SK-N-SH (cell line): ENCODE results near the gene JMJD6. TPM values are rescaled to one million over a fixed set of nuclear protein-coding genes. Genes with fewer than 3 reads are reported as not detected.

ENCODE experiments used
- CTCF ChIA-PET: fragments of 300-600, 350-600 bp; formaldehyde crosslinking; extraction: SDS; loops from one replicate; lab custom pipeline; 2021; lab: Yijun Ruan, JAX
- POLR2A ChIA-PET: fragments of 350-600 bp; sonication (Branson Sonifier 250); formaldehyde crosslinking; extraction: SDS; loops from one replicate; lab custom pipeline; 2020; ENCODE audit warnings: antibody characterized with exemption, inconsistent platforms; lab: Yijun Ruan, JAX
- DNase-seq: peaks from one replicate; pipeline ENCODE4 v3.0.0; 2012
- H2AFZ ChIP-seq: fragments of 200-600 bp; sonication (generic); 2 replicates; pipeline ENCODE4 v1.8.1; 2016; ENCODE audit warnings: antibody characterized with exemption, mild to moderate bottlenecking, low read depth
- H3F3A ChIP-seq: fragments of 200-600 bp; sonication (generic); replicated peaks from 2 replicates; pipeline ENCODE3; 2016; ENCODE audit warnings: antibody characterized with exemption, mild to moderate bottlenecking; ENCODE audit not compliant: insufficient read depth
- H3K27ac ChIP-seq, 2 experiments: fragments of 200-500 bp in 1 of 2; fragments of 200-600 bp in 1 of 2; sonication (Bioruptor generic) in 1 of 2; sonication (generic), shearing (Covaris generic) in 1 of 2; 2 replicates each; pipeline versions ENCODE4 v1.5.1 to v1.6.1; 2014 to 2016; ENCODE audit warnings: low read depth in 2 of 2, inconsistent platforms in 1 of 2, low read length in 1 of 2, mild to moderate bottlenecking in 1 of 2, mixed read lengths in 1 of 2
- H3K27me3 ChIP-seq: fragments of 200-600 bp; sonication (generic), shearing (Covaris generic); 2 replicates; pipeline ENCODE4 v1.6.1; 2016; ENCODE audit warnings: mixed run types; ENCODE audit not compliant: insufficient read depth
- H3K36me3 ChIP-seq, 2 experiments: fragments of 200-500 bp in 1 of 2; fragments of 200-600 bp in 1 of 2; sonication (Bioruptor generic) in 1 of 2; sonication (generic) in 1 of 2; replicated peaks in 1 of 2; 2 replicates each; pipeline versions ENCODE3 to v1.5.1; 2014 to 2016; ENCODE audit warnings: low read length in 1 of 2, mild to moderate bottlenecking in 1 of 2; ENCODE audit not compliant: insufficient read depth in 2 of 2, control insufficient read depth in 1 of 2
- H3K4me1 ChIP-seq, 2 experiments: fragments of 200-500 bp in 1 of 2; fragments of 200-600 bp in 1 of 2; sonication (Bioruptor generic) in 1 of 2; sonication (generic), shearing (Covaris generic) in 1 of 2; 2 replicates each; pipeline versions ENCODE4 v1.5.1 to v1.6.1; 2014 to 2016; ENCODE audit warnings: low read depth in 1 of 2, low read length in 1 of 2, mixed run types in 1 of 2; ENCODE audit not compliant: insufficient read depth in 2 of 2, control insufficient read depth in 1 of 2
- H3K4me2 ChIP-seq: fragments of 200-600 bp; sonication (generic), shearing (Covaris generic); 2 replicates; pipeline ENCODE4 v1.6.1; 2017; ENCODE audit warnings: mixed run types
- H3K4me3 ChIP-seq, 2 experiments: fragments of 200-500 bp in 1 of 2; fragments of 200-600 bp in 1 of 2; sonication (Bioruptor generic) in 1 of 2; sonication (generic), shearing (Covaris generic) in 1 of 2; 2 replicates each; pipeline versions ENCODE4 v1.5.1 to v1.8.1; 2014 to 2016; ENCODE audit warnings: low read depth in 2 of 2, inconsistent platforms in 1 of 2, low read length in 1 of 2, mild to moderate bottlenecking in 1 of 2, mixed read lengths in 1 of 2, moderate library complexity in 1 of 2
- H3K79me2 ChIP-seq: fragments of 200-600 bp; sonication (generic); 2 replicates; pipeline ENCODE4 v1.8.1; 2017; ENCODE audit warnings: mild to moderate bottlenecking; ENCODE audit not compliant: insufficient read depth
- H3K9ac ChIP-seq: fragments of 200-600 bp; sonication (generic); 2 replicates; pipeline ENCODE4 v1.6.1; 2017; ENCODE audit warnings: mixed run types
- H3K9me2 ChIP-seq: fragments of 200-600 bp; sonication (generic); 2 replicates; pipeline ENCODE4 v1.6.1; 2017; ENCODE audit warnings: mixed run types
- H3K9me3 ChIP-seq: fragments of 200-600 bp; sonication (generic); 2 replicates; pipeline ENCODE4 v1.6.1; 2017; ENCODE audit warnings: mixed run types, mild to moderate bottlenecking, moderate library complexity
- H4K20me1 ChIP-seq: fragments of 200-600 bp; sonication (generic); 2 replicates; pipeline ENCODE4 v1.6.1; 2017; ENCODE audit warnings: mild to moderate bottlenecking, mixed run types; ENCODE audit not compliant: insufficient read depth
- ELF1 ChIP-seq: IDR thresholded peaks from 2 replicates; pipeline ENCODE4 v1.4.0; 2012
- EP300 ChIP-seq, 2 experiments: IDR thresholded peaks; 2 replicates each; pipeline versions ENCODE4 v1.4.0 to v1.6.1; 2012; ENCODE audit warnings: borderline replicate concordance in 1 of 2, low read depth in 1 of 2, low read length in 1 of 2
- FOSL2 ChIP-seq: IDR thresholded peaks from 2 replicates; pipeline ENCODE4 v1.4.0; 2012; ENCODE audit warnings: low read depth, mild to moderate bottlenecking, moderate library complexity, borderline replicate concordance
- FOXM1 ChIP-seq: IDR thresholded peaks from 2 replicates; pipeline ENCODE4 v1.4.0; 2012; ENCODE audit warnings: low read depth, mild to moderate bottlenecking
- GABPA ChIP-seq: IDR thresholded peaks from 2 replicates; pipeline ENCODE4 v1.4.0; 2012; ENCODE audit warnings: low read depth, mild to moderate bottlenecking
- GATA2 ChIP-seq: sonication (generic); formaldehyde crosslinking; IDR thresholded peaks from 2 replicates; pipeline ENCODE4 v1.5.0; 2020; ENCODE audit warnings: mild to moderate bottlenecking, missing genetic modification reagents
- MEF2A ChIP-seq: IDR thresholded peaks from 2 replicates; pipeline ENCODE4 v1.4.0; 2012; ENCODE audit warnings: low read depth, borderline replicate concordance
- MXI1 ChIP-seq: IDR thresholded peaks from 2 replicates; pipeline ENCODE4 v1.6.1; 2012; ENCODE audit warnings: mild to moderate bottlenecking, low read depth, low read length, improper control_type of control experiment
- POLR2AphosphoS5 ChIP-seq: IDR thresholded peaks from 2 replicates; pipeline ENCODE4 v1.6.1; 2012; ENCODE audit warnings: low read depth, low read length
- RAD21 ChIP-seq: IDR thresholded peaks from 2 replicates; pipeline ENCODE4 v1.6.1; 2012; ENCODE audit warnings: mild to moderate bottlenecking, low read length
- RFX5 ChIP-seq: IDR thresholded peaks from 2 replicates; pipeline ENCODE4 v1.6.1; 2012; ENCODE audit warnings: mild to moderate bottlenecking, improper control_type of control experiment, low read length
- RXRA ChIP-seq: IDR thresholded peaks from 2 replicates; pipeline ENCODE4 v1.4.0; 2012; ENCODE audit warnings: low read depth, mild to moderate bottlenecking, borderline replicate concordance
- SIN3A ChIP-seq: IDR thresholded peaks from 2 replicates; pipeline ENCODE4 v1.6.1; 2012; ENCODE audit warnings: low read depth, mild to moderate bottlenecking, low read length, moderate library complexity, borderline replicate concordance
- SMC3 ChIP-seq: IDR thresholded peaks from 2 replicates; pipeline ENCODE4 v1.6.1; 2012; ENCODE audit warnings: low read depth, low read length, improper control_type of control experiment
- TCF12 ChIP-seq: IDR thresholded peaks from 2 replicates; pipeline ENCODE4 v1.4.0; 2012
- YY1 ChIP-seq: IDR thresholded peaks from 2 replicates; pipeline ENCODE4 v1.4.0; 2012; ENCODE audit warnings: low read depth, mild to moderate bottlenecking
- ZBTB33 ChIP-seq: IDR thresholded peaks from 2 replicates; pipeline ENCODE4 v1.4.0; 2012; ENCODE audit warnings: low read depth, borderline replicate concordance
- WGBS: methylation state at CpG from one replicate; pipeline ENCODE4 v1.1.6; 2017; ENCODE audit warnings: low lambda C conversion rate; 5-methylcytosine and 5-hydroxymethylcytosine counted together
- polyA plus RNA-seq, 3 experiments: library from polyadenylated mRNA; depleted of rRNA; stranded (reverse); fragments of >200 nt; gene quantifications; 2 replicates each; pipeline ENCODE4 v1.2.3, GENCODE V29; 2012
- TF ChIP-seq, protein P1 (sequence below): IDR thresholded peaks from 2 replicates; pipeline ENCODE4 v1.4.0; 2012; ENCODE audit warnings: low read depth
- TF ChIP-seq, protein P2 (sequence below): fragments of 150-350 bp; IDR thresholded peaks from 2 replicates; pipeline ENCODE4 v1.6.1; 2017; ENCODE audit warnings: antibody characterized with exemption, low read length, low read depth, borderline replicate concordance

Gene JMJD6
- polyA plus RNA-seq, 1 of the 3 experiments (the other 2 are of a cell fraction): 23.3 TPM

GRCh38 chr17:76733618-76733957 lies 7.2 kb upstream of the JMJD6 start:
- peak overlapping the region; percentile 95; the same call in 1 of the 2 replicates for H3K9ac ChIP-seq
- no peak overlapping the region for H2AFZ ChIP-seq
- WGBS: 87% methylated on average over 1 of the region's 1 CpG
- H3K9me2 ChIP-seq: no peaks in the 10 kb centered on the region
- H3K4me2 ChIP-seq: peak overlapping the region; percentile 86
- H3K4me3 ChIP-seq: peak overlapping the region; percentile 91 to 100; a peak in 3 of 4 replicates
- ChIA-PET CTCF (interaction anchor here (0.8 to 3.1 kb wide), 6 partner anchors 19 to 323 kb away, joined by 3 to 17 read pairs (median 4); no protein-coding TSS in a partner anchor), POLR2A (interaction anchor here (1.1 kb wide), 1 partner anchor 15 kb away, joined by 3 read pairs; no protein-coding TSS in a partner anchor)
- peaks cover 30 to 31% of the 10 kb centered on the region in 2 experiments for H3K4me1 ChIP-seq
- no peak for DNase-seq
- H3K36me3 ChIP-seq: peaks cover 45 to 62% of the 10 kb centered on the region in 2 experiments
- peak overlapping the region; percentile 98 to 99; a peak in 3 of 4 replicates for H3K27ac ChIP-seq
- peaks cover 52% of the 10 kb centered on the region for H3F3A ChIP-seq
- no peaks in the 10 kb centered on the region for H3K9me3 ChIP-seq
- TF ChIP-seq GABPA (no peak), TCF12 (no peak), ZBTB33 (no peak; the same call in 1 of the 2 replicates), POLR2AphosphoS5 (peak; percentile 4; the same call in 1 of the 2 replicates)
- H3K27me3 ChIP-seq: no peaks in the 10 kb centered on the region
- peaks cover 53% of the 10 kb centered on the region for H4K20me1 ChIP-seq
- H3K79me2 ChIP-seq: peaks cover 92% of the 10 kb centered on the region

GRCh38 chr17:76732734-76733617 lies 6.6 kb upstream of the JMJD6 start:
- DNase-seq: no peak
- TF ChIP-seq MXI1 (no peak), GATA2 (CRISPR knock-in tag) (no peak), YY1 (no peak), GABPA (no peak), EP300 (IDR thresholded peaks at IDR 0.05; ENCODE audit: borderline replicate concordance in 1 of 2, low read depth in 1 of 2, low read length in 1 of 2) (no peak), SMC3 (no peak), ZBTB33 (0 out of 2 replicates have a peak, but pooled peaks have one; percentile 25), RFX5 (no peak), ELF1 (no peak; the same call in 1 of the 2 replicates), SIN3A (0 out of 2 replicates have a peak, but pooled peaks have one; percentile 43), RXRA (no peak), RAD21 (no peak), MEF2A (no peak), FOSL2 (no peak), FOXM1 (no peak)
- TF ChIP-seq, protein P1, sequence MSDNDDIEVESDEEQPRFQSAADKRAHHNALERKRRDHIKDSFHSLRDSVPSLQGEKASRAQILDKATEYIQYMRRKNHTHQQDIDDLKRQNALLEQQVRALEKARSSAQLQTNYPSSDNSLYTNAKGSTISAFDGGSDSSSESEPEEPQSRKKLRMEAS: no peak
- TF ChIP-seq, protein P2, sequence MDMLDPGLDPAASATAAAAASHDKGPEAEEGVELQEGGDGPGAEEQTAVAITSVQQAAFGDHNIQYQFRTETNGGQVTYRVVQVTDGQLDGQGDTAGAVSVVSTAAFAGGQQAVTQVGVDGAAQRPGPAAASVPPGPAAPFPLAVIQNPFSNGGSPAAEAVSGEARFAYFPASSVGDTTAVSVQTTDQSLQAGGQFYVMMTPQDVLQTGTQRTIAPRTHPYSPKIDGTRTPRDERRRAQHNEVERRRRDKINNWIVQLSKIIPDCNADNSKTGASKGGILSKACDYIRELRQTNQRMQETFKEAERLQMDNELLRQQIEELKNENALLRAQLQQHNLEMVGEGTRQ: no peak

More at GRCh38 chr17:76732734-76733617, 6.6 kb upstream of the JMJD6 start:
- H3K4me2 ChIP-seq: peak overlapping the region; percentile 86
- ChIA-PET CTCF (interaction anchor here (0.8 to 3.1 kb wide), 10 partner anchors 11 to 334 kb away, joined by 3 to 17 read pairs (median 4); no protein-coding TSS in a partner anchor), POLR2A (interaction anchor here (1.1 kb wide), 1 partner anchor 15 kb away, joined by 3 read pairs; no protein-coding TSS in a partner anchor)
- no peaks in the 10 kb centered on the region for H3K9me3 ChIP-seq
- no peak overlapping the region for H2AFZ ChIP-seq
- H3K27ac ChIP-seq: peak overlapping the region; percentile 98 to 99
- peaks cover 92% of the 10 kb centered on the region for H3K79me2 ChIP-seq
- no peaks in the 10 kb centered on the region for H3K9me2 ChIP-seq
- H3K4me1 ChIP-seq: peaks cover 30% of the 10 kb centered on the region in 2 experiments
- peaks cover 45 to 62% of the 10 kb centered on the region in 2 experiments for H3K36me3 ChIP-seq
- H3K9ac ChIP-seq: peak overlapping the region; percentile 95; the same call in 1 of the 2 replicates
- no peaks in the 10 kb centered on the region for H3K27me3 ChIP-seq
- H4K20me1 ChIP-seq: peaks cover 53% of the 10 kb centered on the region
- 79% methylated on average over 3 of the region's 3 CpGs for WGBS
- H3F3A ChIP-seq: peaks cover 48% of the 10 kb centered on the region
- peak overlapping the region; percentile 91 to 100; a peak in 2 of 4 replicates for H3K4me3 ChIP-seq
